Kidney epithelial cell (primary cell): ENCODE data around the gene RPA3. TPM values are rescaled to one million over a fixed set of nuclear protein-coding genes. Genes with fewer than 3 reads are reported as not detected.

Experiments used
- DNase-seq: peaks from one replicate; pipeline ENCODE4 v3.0.0-alpha.2; 2010; ENCODE audit warnings: low read depth
- H3K27me3 ChIP-seq: 2 replicates; pipeline ENCODE4 v1.6.0; 2011; ENCODE audit warnings: low read length; ENCODE audit not compliant: control insufficient read depth, insufficient read depth
- H3K36me3 ChIP-seq: 2 replicates; pipeline ENCODE4 v1.5.1; 2011; ENCODE audit warnings: low read length; ENCODE audit not compliant: control insufficient read depth, insufficient read depth
- H3K4me3 ChIP-seq: 2 replicates; pipeline ENCODE4 v1.5.1; 2011; ENCODE audit warnings: low read depth, mild to moderate bottlenecking, control low read depth, low read length
- total RNA-seq: library from RNA; depleted of rRNA; stranded (reverse); fragments of >200 nt; gene quantifications from 2 replicates; pipeline ENCODE4 v1.2.3, GENCODE V29; 2015
- TF ChIP-seq, protein P1 (sequence below): IDR thresholded peaks from 2 replicates; pipeline ENCODE4 v1.5.1; 2011; ENCODE audit warnings: mild to moderate bottlenecking, moderate library complexity, low read length, control low read depth, inconsistent platforms; ENCODE audit not compliant: insufficient read depth, poor library complexity, severe bottlenecking

RPA3 gene
- total RNA-seq, 1 donor from 2014 or later: 21.2 TPM

DNA sequence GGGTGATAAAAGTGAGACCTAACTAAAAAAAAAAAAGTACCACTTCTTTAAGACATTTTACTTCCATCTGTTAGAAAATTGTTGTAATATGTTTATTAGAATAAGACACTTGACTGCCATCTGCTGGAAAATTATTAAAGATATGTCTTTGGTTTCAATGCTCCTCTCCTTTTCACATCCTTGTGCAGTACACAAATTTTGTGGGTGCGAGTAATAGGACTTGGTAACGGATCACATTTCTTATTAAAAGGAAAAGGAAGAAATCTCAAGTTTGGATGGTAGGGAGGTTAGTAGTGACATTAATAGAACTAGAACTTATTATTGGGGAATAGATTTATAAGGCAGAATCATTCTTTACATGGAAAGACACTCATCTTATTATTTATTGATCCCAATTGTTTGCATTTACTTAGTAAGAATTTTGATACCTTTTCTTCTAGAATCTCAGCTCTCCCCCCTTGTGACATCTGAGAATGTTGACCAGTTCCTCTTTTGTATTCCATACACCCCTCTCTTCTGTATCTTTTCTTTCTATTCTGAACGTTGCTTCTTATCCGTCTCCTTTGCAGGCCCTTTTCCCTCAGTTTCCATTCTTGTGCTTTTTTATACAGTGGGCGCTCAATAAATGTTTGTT, 43.0 kb upstream of the RPA3 start:
- no peak overlapping the region for H3K4me3 ChIP-seq
- TF ChIP-seq, protein P1, sequence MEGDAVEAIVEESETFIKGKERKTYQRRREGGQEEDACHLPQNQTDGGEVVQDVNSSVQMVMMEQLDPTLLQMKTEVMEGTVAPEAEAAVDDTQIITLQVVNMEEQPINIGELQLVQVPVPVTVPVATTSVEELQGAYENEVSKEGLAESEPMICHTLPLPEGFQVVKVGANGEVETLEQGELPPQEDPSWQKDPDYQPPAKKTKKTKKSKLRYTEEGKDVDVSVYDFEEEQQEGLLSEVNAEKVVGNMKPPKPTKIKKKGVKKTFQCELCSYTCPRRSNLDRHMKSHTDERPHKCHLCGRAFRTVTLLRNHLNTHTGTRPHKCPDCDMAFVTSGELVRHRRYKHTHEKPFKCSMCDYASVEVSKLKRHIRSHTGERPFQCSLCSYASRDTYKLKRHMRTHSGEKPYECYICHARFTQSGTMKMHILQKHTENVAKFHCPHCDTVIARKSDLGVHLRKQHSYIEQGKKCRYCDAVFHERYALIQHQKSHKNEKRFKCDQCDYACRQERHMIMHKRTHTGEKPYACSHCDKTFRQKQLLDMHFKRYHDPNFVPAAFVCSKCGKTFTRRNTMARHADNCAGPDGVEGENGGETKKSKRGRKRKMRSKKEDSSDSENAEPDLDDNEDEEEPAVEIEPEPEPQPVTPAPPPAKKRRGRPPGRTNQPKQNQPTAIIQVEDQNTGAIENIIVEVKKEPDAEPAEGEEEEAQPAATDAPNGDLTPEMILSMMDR: no peak

DNA sequence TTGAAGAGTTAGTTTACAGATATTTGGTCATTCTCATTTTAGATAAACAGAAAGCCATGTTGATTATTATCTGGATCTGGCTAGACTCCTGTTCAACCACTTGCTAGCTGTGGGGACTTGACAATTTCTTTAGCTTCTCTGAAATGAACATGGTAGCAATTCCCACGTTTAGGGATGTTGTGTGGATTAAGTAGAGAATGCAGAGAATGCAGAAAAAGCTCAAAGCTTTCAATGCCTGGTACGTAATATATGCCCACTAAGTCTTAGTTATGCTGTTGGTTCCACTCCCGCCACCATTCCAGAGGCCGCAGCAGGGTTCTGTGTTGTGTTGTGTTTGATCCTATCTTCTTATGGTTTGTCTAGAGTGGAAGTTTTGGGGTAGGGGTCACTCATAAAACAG, 39.2 kb upstream of the RPA3 start:
- no peaks in the 10 kb centered on the region for H3K36me3 ChIP-seq
- no peak for DNase-seq

More for the DNA sequence above, 43.0 kb upstream of the RPA3 start:
- Histone ChIP-seq H3K27me3 (no peaks in the 10 kb centered on the region), H3K36me3 (no peaks in the 10 kb centered on the region)
- DNase-seq: no peak

DNA sequence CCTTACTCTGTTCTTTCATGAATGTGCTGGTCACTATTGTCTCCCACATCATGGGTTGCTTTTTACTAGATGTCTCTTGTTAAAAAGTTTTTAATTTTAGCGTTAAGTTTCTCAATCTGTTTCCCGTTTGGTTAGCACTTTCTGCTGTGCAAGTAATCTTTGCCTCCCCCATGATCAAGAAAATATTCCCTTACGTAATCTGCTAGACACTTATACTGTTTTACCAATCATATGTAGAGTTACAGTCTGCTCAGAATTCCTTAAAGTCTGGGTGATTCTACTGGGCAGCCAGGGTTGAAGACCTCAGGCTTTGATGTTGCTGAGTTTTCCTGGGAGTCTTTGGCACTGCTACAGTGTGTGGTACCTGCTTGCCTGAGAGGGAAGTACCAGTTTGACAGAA, 38.2 kb upstream of the RPA3 start:
- TF ChIP-seq, protein P1: no peak
- H3K36me3 ChIP-seq: no peaks in the 10 kb centered on the region
- no peak overlapping the region for H3K4me3 ChIP-seq
- no peaks in the 10 kb centered on the region for H3K27me3 ChIP-seq
- no peak for DNase-seq

More for the DNA sequence above, 39.2 kb upstream of the RPA3 start:
- TF ChIP-seq, protein P1: no peak
- Histone ChIP-seq H3K27me3 (no peaks in the 10 kb centered on the region), H3K4me3 (no peak overlapping the region)

DNA sequence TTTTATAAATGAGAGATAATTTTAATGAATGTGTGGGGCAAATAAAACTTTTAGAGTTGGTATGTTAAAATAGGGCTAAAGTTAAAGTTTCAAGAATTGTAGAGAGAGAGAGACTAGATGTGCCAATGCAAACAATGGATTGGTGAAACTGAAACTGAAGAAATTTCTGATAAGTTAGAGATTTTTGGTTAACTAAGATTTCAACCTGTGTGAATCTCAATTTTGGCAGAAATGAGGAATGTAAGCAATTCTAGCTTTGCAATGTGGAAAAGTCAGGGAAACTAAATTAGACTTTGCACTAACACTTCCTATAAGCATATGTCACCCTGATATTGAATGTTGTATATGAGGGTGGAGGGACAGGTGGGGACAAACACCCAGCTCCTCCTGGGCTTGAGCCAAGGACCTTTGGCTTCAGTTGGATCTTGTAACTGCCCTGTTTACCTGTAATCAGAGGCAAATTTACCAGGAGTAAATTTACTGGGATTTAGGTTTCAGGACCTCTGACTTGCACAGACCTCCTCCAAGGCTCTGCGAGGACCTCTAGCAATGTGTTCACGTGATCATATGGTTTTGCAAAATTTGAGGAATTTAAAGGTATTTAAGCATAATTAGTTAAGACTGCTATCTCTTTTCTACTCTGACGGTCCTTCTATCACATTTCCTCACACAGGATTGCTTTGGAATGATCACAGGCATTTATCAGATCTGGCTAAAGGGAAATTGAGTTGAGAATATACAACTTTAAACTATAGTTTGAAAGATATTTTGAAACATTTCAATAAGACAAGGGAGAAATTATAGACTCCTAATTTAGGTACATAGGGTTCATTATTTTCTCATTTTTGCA, 33.1 kb upstream of the RPA3 start:
- Histone ChIP-seq H3K27me3 (no peaks in the 10 kb centered on the region), H3K4me3 (no peak overlapping the region), H3K36me3 (no peaks in the 10 kb centered on the region)
- TF ChIP-seq, protein P1: no peak
- DNase-seq: no peak

DNA sequence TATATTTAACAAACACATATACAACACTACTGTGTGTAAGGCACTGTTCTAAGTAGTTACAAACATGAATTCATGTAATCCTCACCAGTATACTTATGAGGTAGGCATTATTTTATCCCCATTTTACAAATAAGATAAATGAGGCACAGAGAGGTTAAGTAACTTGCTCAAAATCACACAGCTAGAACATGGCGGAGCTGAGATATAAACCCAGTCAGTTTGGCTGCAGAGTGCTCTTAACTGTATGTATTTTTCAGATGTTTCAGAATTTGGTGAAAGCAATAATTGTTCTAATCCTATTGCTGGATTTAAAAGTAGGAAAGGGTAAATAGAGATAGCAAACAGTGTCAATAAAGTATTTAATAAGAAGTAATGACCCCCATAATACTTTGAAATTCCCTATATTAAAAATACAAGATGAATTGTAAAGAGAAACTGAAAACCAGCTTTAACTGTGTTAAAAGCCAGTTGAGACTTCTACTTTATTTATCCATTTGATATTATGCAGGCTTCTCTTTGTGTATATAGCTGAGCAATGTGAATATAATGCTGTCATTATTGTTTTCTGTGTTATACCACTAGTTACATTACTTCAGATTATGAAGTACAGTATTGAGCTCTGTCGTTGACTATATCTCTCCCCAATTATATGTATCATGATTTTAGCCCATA, 32.3 kb upstream of the RPA3 start:
- DNase-seq: no peak
- Histone ChIP-seq H3K4me3 (no peak overlapping the region), H3K27me3 (no peaks in the 10 kb centered on the region), H3K36me3 (no peaks in the 10 kb centered on the region)
- TF ChIP-seq, protein P1: no peak
